IMR-90 (cell line): ENCODE data around the gene MICAL2.

Experiments used
- MXI1 ChIP-seq: IDR thresholded peaks from 2 replicates; pipeline ENCODE4 v1.6.1; 2012; ENCODE audit warnings: low read depth, mild to moderate bottlenecking, low read length, moderate library complexity, borderline replicate concordance
- TF ChIP-seq, protein P1 (sequence below): conservative IDR thresholded peaks from 2 replicates; pipeline ENCODE4 v1.5.1; 2012; ENCODE audit warnings: mild to moderate bottlenecking, low read depth, low read length, improper control_type of control experiment

DNA sequence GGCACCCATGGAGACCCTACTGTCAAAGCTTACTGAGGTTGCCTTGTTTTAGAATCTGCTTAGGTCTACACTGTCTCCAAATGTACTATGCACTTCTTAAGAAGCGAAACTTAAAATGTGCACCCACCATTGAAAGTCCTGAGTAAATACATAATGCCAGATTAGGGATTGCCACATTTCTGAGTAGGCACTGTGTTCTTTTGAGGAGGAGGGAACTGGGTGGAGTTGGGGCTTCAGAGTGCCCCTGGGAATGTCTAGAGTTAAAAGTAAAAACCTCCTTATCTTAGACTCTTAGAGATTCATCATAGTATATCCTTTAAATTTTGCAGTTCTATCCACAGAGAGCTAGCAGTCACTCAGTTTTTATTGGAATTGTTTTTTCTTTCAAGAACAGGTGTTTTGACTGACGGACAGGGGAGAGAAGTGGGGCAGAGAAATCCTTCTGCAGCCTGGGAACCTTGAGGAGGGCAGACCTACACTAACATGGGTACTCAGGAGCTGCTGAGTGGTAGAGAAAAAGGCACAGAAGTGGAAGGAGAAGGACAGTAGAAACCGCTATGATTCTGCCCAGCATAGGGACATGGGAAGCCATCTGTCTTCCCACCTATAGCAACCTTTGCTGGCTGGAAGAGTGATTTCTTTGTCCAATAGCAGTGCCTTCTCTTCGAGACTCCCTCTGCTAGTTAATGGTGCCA lies 33.4 kb upstream of the MICAL2 start:
- no peak for TF ChIP-seq MXI1
- TF ChIP-seq, protein P1, sequence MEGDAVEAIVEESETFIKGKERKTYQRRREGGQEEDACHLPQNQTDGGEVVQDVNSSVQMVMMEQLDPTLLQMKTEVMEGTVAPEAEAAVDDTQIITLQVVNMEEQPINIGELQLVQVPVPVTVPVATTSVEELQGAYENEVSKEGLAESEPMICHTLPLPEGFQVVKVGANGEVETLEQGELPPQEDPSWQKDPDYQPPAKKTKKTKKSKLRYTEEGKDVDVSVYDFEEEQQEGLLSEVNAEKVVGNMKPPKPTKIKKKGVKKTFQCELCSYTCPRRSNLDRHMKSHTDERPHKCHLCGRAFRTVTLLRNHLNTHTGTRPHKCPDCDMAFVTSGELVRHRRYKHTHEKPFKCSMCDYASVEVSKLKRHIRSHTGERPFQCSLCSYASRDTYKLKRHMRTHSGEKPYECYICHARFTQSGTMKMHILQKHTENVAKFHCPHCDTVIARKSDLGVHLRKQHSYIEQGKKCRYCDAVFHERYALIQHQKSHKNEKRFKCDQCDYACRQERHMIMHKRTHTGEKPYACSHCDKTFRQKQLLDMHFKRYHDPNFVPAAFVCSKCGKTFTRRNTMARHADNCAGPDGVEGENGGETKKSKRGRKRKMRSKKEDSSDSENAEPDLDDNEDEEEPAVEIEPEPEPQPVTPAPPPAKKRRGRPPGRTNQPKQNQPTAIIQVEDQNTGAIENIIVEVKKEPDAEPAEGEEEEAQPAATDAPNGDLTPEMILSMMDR: no peak
